ENCODE measurements around the gene MAD1L1.
"Not testable (repeated sequence)": the region's sequence is repeated elsewhere in the genome, so short reads cannot be mapped to it uniquely, and the experiment has no call there.

Gene MAD1L1

GRCh38 chr7:2059964-2060700, 172.6 kb downstream of the MAD1L1 start:
- no peak for DNase-seq

GRCh38 chr7:2058246-2058645, 174.5 kb downstream of the MAD1L1 start:
- DNase-seq: not testable (repeated sequence)

GRCh38 chr7:2055956-2056355, 176.8 kb downstream of the MAD1L1 start:
- DNase-seq: no peak

DNA sequence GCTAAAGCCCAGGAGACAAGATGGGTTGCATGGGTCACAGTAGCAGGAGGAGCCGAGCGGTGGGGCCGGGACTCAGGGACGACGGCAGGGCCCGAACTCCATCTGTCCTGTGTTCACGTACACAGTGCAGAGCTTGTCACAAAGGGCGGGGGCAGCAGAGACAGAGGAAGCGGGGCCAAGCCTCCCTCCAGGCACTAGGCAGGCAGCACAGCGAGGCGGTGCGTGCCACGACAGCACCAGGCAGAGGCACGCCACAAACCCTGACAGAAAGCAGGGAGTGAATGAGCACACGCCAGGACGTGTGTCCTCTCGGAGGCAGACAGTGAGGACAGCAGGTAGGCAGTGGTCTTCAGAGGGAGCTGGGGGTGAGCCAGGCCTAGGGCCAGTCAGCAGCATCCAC, 177.8 kb downstream of the MAD1L1 start:
- DNase-seq: no peak

DNA sequence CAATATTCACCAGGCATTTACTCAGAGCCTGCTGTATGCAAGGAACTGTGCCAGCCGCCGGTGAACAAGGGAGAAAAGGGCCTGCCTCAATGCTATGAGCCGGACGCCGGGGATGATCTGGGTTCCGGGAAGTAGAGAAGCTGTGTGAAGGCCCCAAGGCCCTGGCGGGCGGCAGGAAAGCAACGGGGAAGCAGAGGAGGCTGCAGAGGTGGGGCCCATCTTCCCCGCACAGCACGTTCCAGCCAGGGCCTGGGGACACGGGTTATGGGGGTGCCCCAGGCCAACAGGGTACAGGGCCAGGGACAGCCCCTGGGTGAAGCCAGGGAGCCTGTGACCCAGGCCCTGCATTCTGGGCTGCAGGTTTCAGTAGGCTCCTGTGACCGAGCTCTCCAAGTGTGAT, 179.3 kb downstream of the MAD1L1 start:
- no peak for DNase-seq

DNA sequence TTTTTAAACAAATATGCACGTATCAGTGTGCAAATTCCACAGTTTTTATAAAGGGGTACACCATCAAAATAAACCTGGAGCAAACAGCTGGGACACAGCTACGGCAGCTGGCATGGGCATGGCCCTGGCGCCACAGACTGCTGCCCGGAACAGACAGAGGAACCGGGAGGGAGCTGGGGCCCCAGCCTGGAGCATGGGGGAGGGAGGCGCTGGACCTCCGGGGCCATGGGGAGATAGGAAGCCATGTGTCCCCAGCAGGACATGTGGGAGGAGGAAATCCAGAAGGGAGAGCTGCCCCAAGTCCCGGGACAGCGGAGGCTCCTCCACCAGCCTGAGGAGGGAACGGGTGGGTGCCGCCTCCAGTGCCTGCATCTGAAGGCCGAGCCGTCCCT, 180.1 kb downstream of the MAD1L1 start:
- DNase-seq: no peak

DNA sequence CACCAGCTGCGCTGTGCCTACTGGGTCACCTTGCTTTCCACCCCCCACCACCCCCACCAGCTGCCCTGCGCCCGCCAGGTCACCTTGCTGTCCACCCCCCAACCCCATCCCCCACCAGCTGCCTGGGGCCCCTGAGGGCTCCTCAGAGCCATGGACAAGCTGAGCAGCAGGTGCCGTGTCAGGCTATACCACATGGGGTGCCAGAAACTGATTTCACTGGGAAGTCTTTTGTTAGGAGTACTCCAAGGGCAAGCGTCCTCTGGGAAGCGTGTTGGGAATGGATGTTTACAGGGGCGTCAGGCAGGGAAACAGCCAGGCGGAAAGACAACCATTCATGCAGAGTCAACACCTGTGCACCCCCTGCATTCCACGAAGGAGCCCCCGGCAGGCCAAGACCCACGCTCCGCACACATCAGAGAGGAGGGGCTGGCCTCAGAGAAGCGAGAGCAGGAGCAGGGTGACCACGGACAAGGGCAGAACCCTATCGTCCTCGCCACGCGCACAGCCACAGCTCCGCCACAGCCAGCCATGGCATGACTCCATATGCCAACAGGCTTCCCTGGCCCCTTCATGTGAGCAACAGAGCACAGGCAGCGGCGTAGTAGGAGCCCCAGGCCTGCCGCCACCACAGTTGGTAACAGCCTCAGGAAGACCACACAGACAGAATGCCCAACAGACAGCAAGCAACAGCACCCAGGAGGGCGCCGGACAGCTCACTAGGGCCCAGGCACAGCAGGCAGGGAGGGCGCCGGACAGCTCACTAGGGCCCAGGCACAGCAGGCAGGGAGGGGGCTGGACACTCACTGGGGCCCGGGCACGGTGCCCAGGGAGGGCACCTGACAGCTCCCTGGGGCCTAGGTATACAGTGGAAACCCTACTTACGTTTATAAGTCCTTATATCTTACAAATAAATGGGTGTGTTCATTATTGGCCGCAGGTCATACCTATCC, 180.8 kb downstream of the MAD1L1 start:
- no peak for DNase-seq

- DNase-seq: no peak
Measured at GRCh38 chr7:2050511-2050866, 182.3 kb downstream of the MAD1L1 start.

- peak in 1 of 5 experiments; percentile 42 for DNase-seq
Measured at GRCh38 chr7:2049782-2050510, 182.8 kb downstream of the MAD1L1 start.

DNA sequence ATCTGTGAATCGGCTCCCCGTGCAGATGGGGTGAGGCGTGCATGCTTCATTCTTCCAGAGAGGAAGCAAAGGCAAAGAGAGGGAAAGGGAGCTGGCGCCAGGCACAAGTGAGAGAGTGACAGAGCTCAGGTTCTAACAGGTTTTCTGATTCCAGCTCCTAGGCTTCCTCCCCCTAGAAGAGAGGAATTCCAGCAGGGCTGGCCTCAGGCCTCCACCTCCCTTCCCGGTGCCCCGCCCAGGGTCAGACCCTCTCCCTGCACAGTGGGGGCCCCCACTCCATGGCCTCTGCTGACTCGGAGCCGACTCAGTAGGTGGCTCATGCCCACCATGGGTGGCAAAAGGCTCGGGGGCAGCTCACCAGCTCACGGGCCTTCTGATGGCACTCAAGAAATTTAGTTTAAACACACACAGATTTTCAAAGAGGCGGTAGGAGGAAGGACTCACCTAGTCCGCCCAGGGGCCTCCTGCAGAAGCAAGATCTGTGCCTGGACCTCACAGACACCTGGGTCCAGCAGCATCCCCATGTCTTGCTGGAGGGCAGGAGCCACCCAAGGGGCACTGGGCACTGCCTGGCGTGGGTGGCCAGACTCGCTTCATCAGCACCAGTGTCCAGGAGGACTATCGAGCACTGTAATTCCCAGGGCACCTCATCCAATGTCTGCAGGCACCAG, 183.5 kb downstream of the MAD1L1 start:
- no peak for DNase-seq

DNA sequence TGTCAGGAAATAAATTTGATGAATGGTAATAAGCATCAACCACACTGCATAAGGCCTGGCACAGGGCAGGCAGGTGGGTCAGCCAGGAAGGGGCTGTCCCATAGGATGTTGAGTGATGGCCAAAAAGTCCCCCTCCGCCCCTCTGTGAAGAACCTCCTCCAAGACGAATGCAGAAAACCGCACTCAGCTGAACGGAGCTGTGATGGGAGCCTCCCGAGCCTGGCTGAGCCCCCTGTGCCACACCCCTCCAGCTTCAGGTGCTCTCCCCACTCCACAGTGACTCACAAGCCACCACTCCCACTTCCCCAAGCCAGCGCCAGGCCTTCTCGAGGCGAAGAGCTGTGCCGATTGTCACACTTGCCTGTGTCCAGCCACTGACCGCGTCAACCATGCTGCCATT, 184.2 kb downstream of the MAD1L1 start:
- DNase-seq: no peak

DNA sequence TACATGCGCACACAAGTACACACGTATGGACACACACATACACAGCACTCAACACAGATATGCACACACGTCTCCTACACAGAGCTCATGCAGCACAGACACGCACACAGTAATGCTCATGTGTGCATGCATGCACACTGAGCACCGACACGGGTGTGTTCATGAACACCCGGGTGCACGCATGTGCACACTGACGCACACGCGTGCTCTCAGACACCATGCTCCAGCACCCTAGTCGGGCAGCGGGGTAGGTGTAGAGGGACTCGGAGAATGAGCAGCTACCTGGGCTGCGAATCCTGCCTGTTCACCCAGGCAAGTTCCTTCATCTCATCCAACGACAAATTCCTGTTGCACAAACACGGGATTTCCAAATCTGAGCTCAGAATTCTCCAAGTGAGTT, 184.7 kb downstream of the MAD1L1 start:
- DNase-seq: no peak

GRCh38 chr7:2046581-2047565, 185.9 kb downstream of the MAD1L1 start:
- DNase-seq: no peak

DNA sequence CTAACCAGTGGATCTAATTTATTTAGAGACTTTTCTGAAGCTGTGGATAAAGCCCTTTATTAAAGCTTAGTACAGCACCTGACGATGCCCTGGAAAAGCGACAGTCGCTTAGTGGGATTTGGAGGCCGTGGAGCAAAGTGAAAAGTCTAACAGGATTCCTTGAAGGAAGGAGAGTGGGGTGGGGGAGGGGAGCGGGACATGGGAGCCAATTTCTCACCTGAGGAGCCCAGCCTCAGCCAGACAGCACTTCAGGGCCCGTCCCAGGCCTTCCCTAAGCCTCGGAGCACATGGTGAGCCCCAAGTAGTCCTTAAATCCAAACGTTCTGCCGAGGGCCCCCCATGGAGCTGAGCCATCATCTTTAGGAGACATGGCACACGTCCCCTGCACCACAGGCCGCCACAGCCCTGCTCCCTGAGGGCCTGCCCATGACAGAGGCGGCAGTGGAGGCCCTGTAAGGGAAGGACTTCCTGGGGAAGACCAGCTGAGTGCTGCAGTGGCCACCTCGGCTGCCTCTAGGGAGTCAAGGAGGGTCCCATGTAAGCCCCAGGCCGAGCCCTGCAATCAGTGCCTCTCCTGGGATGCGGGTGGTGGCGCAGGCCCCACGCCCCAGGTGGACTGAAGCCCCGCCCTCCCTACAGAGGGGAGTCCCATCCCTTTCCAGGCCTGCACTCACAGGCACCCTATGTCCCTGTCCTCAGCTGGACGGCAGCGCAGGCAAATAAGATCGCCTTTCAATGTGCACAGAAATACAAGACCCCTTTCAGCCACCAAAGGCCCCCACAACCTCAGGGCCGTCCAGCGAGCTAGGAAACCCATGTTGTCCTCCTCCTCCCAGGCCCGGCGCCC, 187.0 kb downstream of the MAD1L1 start:
- no peak for DNase-seq

- DNase-seq: no peak
Measured at GRCh38 chr7:2044883-2045471, 187.8 kb downstream of the MAD1L1 start.

GRCh38 chr7:2044311-2044882, 188.3 kb downstream of the MAD1L1 start:
- no peak for DNase-seq

DNA sequence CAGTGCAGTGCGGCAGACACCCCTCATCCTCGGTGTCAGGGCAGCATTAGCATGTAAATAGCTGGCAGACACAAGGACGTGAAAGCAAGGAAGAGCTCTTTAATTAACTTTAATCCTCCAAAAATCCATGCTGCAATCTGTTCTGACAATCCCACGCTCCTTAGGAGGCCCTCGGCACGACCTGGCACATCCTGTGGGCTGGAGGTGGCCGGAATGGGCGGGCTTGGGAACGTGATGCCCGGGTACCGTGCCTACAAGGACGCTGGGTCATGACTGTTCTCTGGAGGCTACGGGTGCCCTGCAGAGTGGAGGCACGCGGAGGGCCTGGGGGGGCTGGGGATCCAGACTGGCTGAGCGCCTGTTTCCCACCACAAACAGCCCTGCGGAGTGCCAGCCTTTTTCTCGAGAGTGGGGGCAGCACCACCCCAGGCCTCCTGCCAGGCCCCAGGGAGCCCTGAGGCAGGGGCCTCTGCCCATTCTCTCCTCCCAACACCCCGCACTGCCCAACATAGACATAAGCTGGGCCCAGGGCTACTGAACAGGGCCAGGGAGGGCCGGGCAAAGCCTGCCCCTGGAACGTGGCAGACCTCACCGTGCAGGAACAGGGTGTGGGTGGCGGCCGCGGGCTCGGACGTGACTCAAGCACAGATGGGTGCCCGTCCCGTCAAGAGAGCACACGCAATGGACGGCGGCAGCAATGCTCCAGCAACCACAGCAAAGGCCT, 189.3 kb downstream of the MAD1L1 start:
- DNase-seq: no peak

GRCh38 chr7:2042650-2043049, 190.1 kb downstream of the MAD1L1 start:
- no peak for DNase-seq

Measured in T-helper 2 cell (primary cell).